Activated CD4-positive, alpha-beta T cell treated with anti-CD3 and anti-CD28 coated beads, Interleukin-10, Interleukin-2, amounts not matched to agents 100 ng/mL and 50 ng/mL, durations not matched to agents 16 hours and 8 hours (primary cell): ENCODE measurements around the gene SIDT2.

Experiments used
- DNase-seq: peaks from one replicate; pipeline ENCODE4 v3.0.0-alpha.2; 2020

Gene SIDT2

DNA sequence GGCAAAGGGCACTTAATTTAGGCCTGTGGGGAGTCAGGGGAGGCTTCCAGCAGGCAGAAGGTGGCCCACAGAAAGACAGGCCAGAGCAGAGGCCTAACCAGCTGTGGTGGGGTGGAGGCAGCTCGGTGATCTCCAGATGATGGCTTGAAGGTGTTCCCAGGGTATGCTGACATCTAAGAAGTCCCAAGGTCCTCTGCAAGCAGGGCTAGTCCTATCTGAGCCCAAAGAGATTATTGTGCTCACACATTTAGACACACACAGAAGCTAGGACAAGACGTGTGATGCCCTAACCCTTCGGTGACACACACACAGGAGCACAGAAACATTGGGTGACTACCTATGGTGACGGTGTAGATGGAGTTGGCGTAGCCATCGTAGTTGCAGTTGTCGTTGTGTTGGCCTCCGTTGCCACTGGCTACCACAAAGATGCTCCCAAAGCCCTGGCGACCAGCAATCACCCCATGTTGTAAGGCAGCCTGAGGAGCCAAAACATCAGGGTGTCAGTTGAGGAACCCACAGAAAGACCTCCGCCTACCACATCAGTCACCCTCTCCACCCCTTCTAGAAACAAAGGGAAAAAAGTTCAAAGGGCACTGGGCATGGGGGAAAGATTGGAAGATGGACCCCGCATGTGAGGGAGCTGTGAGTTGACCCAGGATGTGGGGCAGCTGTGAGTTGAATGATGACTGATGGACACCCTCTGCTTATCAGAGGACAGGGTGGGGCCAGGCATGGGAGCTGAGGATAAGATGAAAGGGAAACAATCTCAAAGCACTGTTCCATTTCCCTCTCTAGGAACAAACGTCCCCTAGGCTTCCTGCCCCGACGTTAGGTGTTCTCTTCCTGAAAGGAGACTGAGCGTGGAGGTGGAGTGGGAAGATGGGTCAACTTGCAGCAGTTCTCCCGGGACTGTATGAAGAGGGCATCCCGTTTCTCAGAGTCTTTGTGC lies 45.5 kb downstream of the SIDT2 start:
- no peak for DNase-seq

DNA sequence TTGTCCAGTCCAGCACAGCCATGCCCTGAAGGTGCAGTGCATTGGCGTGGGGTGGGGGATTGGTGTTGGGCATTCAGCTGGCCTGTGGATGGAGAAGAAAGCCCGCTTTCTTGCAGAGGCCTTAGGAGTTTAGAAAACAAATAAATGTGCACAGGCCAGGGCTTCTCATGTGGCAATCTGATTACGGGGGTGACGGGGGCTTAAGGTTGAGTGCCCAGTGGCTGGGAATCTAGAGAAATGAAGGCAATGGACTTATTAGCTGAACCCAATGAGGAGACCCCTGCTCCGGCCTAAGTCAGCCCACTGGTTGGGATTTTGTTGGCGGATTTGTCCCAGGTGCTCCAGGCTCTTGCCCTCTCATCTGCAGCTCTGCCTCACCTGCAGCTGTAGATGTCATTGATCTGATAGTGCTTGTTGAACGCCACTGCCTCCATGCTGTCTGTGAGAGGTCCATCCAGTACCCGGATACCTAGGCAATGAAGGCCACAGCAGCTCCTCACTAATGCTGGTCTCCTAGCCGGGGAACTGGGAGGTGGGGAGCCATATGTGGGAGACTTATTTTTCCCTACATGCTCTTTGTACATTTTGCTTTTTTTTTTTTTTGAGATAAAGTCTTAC lies 47.1 kb downstream of the SIDT2 start:
- DNase-seq, result no peak

DNA sequence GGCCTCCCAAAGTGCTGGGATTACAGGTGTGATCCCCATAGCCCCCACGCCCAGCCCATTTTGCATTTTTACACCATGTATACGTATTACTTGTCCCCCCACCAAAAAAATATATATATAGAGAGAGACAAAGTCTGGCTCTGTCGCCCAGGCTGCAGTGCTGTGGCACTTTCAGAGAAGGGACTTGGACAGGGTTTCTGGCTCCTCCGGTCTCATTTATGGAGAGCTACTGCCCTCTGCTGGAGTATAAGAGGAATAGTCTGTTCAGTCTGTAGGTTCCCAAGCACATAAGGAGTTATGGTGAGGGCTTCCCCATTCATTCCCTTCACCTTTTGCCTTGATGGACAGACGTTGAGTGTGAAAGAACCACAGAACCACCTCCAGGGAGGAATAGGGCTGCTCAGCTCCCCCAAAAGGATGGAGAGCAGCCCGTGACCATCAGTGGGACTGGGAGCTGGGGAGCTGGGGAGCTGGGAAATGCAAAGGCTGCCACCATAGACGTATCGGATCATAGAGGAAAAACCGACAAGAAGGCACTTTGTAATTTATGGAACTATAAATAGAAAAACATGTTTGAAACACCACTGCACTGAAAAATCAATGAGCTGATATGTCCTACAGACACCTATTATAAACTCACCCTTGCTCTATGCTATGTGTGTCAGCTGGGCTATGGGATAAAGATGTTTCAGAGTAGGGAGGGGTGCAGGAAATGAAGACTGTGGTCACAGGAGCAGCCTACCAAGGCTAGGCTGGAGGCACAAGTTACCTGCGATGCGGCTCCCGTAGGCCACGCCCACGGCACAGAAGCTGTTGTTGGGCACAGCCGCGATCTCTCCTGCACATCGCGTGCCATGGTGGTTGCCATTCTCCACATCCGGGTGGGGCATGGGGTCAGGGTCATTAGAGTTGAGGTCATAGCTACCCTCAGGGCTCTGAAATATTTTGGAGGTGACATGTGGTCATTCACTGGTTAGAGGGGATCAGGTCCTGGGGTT lies 48.1 kb downstream of the SIDT2 start:
- DNase-seq, result peak; percentile 76

DNA sequence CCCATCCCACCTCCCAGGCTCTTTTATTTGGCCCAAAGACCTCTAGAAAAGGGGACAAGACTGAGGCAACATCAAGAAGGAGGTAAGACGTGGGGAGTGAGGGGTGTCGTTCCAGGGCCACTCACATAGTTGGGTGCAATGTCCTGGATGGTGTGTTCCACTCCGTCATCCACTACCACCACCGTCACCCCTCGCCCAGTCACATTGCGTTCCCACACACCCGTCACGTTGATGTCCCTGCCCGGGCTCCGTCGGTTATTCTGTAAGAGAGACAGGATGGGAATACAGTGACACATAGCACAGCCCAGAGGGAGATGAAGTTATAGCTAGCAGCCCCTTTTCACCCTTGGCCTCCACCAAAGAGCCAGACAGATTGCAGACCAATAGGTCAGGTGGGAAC lies 49.5 kb downstream of the SIDT2 start:
- no peak for DNase-seq

DNA sequence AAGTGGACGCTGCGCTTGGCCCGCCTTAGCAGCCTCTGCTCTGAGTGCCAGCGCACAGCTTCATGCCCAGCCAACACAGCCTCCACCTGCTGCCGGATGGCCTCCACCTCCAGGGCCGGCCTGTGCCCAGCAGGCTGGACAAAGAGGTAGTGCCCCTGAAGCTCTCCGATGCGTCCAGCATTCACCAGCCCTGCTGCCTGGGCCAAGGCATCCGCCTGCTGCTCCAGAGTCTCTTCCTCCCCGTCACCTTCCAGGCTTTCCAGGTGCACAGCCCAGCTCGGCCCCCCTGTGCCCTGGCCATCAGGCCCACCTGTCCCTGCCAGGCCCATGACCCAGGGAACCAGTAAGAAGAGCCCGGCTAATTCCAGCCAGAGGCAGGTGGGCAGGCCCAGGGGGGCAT lies 50.9 kb downstream of the SIDT2 start:
- no peak for DNase-seq

DNA sequence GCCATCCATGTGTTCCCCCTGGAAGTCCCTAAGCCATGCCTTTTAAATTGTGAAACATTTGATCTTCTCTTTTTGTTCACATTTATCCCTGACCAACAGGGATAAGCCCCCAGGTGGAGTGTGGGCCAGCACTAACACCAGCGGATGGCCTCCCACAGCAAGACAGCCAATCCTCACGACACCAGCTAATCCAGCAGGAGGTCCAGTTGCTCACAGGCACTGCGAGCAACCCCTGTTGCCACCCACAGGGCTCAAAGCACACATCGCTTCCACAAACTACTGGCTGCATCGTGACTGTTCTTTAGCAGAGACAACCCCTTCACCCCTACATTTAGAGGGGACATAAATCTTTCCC lies 51.4 kb downstream of the SIDT2 start:
- DNase-seq, result no peak

DNA sequence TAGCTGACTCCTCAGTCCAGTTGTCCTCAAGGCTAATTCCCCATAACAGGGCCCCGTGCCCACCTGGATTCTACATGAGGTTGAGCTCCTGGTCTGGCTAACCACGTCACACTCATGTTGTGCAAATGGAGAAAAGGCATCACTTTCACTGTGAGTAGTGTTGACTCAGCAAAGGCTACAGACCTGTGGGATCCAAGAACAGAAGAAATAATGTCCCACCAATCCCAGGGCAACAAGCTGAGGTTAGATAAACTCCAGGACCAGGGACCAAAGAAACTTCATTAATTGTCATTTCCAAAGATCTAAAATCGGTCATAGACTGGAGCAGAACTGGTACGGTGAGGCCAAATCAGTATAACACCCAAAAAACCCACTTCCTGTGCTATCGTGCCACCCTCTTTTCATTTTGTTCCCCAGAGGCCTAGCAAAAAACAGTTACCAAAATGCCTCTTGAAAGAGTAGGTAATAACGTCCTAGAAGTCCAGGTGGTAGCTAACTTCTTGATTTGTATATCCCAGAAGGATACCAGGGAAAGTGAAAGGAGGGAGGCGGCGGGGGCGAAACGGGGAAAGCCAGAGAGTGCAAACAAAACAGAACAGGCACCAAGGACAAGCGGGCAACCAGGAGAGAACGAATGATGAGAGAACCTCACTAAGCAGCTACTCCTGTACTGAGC lies 51.9 kb downstream of the SIDT2 start:
- peak; percentile 90 for DNase-seq

DNA sequence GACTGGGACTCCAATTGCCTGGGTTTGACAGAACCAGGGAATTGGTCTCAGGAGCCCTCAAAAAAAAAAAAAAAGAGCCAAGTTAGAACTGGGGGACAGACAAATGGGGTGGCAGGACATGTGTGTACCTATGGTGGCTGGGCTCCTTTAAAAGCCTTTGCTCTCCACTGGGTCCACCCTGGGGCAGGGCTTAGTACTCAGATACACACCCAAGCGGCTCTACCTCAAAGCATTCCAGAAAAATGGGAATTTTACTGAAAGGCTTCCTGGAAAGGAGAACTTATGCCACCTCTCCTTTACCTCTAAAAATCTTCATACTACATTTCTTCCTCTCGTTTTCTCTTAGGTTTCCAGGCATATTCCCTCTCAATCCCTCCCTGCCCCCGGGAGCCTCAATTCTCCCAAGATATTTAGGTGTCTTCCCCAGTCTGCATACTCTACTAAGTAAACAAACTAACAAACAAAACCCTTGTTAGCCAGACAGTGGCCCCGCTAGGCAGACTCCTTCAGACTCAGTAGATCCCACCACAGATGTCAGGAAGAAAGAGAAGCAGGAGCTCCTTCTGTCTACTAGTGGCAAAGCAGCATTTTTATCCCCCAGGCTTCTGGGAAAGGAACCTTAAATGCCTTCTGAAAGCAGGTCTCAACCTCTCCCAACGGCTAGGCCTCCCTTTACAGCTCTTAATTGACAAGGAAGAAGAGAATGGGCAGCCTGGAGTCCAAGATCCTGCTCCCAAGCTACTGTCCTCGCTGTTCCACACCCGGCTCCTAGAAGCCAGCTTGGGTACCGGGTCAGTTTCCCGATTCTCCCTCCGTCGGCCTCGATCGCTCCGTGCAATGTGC lies 52.7 kb downstream of the SIDT2 start:
- DNase-seq, result peak; percentile 12

DNA sequence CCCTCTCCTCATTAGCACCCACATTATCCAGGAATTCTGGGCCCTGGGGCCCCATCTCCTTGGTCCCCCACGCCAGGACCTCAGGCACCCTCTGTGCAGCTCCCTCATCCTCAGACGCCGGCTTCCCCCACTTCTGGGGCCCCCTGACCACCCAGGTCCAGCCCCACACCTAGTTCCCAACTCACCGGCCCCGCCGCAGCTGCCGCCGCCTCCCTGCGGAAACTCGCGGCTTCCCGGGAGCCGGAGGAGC lies 53.2 kb downstream of the SIDT2 start, which contains the start of gene PCSK7:
PCSK7 (minus strand) TSS at position 232 of the 250 bp plus-strand sequence. CDS start 2,229 bp downstream, outside the sequence.
- DNase-seq, result no peak

DNA sequence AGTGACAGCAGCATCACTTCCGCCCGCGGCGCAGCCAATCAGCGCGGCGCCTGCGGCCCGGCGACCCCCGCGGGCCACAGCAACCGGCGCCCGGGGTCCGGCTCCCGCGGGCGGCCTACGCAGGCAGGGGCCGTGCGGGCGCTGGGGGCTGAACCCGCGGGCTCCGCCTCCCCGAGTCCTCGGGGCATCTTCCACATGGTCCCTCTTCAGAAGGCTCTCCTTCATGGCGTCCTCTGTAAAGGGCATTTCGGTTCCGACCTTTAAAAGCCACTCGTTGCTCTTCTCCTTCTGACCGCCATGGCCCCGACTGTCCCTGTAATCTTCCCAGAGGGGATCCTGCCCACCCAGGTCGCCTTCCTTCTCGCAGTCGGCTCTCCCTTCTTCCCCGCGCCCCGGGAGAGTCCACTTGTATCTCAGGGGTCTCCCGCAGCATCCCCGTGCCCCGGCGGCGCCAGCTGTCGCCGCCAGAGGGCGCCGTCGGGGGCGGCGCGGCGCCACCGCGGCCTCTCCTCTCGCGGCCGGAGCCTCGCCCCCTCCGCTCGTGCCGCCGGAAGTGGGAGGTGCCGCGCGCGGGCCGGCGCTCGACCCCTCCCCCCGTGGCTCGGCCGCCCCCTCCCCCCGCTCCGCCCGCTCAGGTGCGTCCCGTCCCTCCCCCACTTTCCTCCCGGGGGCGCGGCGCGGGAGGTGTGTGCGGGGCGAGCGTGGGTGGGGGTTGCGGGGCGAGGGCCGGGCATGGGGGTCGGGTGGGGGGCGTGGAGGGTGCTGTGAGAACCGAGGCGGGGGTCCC lies 53.7 kb downstream of the SIDT2 start, which contains the start of gene RNF214:
RNF214 (plus strand) TSS at position 580 of the 787 bp plus-strand sequence. CDS start 1,602 bp downstream, outside the sequence.
- peak; percentile 87 for DNase-seq

DNA sequence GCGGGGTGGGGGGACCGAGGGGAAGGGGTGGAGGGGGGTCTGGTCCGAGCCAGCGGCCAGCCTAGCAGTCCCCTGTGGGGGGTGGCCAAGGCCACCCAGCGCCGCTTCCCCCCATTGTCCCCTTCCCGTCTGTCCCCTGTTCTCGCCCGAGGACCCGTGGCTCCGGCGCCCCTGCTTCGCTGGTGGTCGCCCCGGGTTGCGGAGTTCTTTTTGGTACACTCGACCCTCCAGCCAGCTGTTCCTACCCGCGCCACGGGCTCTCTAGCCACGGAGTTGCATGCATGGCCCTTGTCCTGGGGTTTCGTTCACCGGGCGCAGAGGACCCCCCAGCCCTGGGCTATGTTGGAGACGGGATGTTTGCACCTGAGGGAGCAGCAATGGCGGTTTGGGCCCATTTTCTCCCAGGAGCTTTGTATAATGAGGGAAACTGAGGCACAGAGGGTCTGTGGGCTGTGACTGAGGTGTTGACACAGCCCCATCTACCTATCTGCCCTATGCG lies 54.4 kb downstream of the SIDT2 start:
- no peak for DNase-seq

DNA sequence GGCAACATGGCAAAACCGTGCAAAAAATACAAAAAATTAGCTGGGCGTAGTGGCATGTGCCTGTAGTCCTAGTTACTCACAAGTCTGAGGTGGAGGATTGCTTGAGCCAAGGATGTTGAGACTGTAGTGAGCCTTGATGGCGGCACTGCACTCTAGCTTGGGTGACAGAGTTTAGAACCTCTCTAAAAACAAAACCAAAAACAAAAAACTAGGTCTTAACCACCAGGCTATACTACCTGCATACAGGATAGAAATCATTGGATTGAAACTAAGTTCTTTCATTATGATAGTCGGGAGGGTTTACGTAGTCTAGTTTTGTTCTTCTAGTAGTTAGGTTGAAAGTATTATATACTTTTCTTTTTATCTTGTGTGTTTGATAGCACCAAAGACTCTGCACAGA lies 59.7 kb downstream of the SIDT2 start:
- DNase-seq, result peak; percentile 39

DNA sequence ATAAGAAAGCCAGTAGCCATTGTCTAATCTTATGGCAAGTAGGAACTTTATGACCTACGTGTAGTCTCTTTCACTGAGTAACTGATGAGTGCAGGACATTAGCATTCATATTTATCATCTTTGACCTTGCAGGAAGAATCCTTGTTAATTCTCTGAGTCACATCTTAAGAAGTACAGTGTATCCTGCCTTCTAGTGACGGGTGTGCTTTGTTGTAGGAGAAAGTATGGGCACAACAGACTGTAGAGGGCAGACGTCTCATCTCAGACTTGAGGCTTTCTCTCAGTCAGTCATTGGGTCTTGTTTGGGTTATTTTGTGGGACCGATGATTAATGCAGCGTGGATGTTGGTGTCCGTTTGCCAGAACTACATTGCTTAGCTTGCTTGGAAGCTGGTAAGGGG lies 60.8 kb downstream of the SIDT2 start:
- DNase-seq, result no peak
